Osteoblast (primary cell): Measurements from ENCODE around the gene UBXN4. TPM values are rescaled to one million over a fixed set of nuclear protein-coding genes. Genes with fewer than 3 reads are reported as not detected.

Experiments used
- DNase-seq: peaks from one replicate; pipeline ENCODE4 v3.0.0; 2011; ENCODE audit warnings: low spot score, mixed read lengths; ENCODE audit not compliant: insufficient read length; ENCODE audit errors: missing footprints
- H2AFZ ChIP-seq: 2 replicates; pipeline ENCODE4 v1.6.0; 2011; ENCODE audit warnings: mild to moderate bottlenecking, low read length
- H3K27ac ChIP-seq: 2 replicates; pipeline ENCODE4 v1.5.1; 2011; ENCODE audit warnings: mild to moderate bottlenecking, low read depth, low read length, moderate library complexity
- H3K27me3 ChIP-seq: 2 replicates; pipeline ENCODE4 v1.6.0; 2012; ENCODE audit warnings: mild to moderate bottlenecking, control low read depth, inconsistent platforms, low read length, moderate library complexity; ENCODE audit not compliant: insufficient read depth
- H3K36me3 ChIP-seq: 2 replicates; pipeline ENCODE4 v1.5.1; 2011; ENCODE audit warnings: mild to moderate bottlenecking, low read length, control low read depth, moderate library complexity; ENCODE audit not compliant: insufficient read depth
- H3K4me1 ChIP-seq: 2 replicates; pipeline ENCODE4 v1.5.1; 2011; ENCODE audit warnings: mild to moderate bottlenecking, low read length, control low read depth, moderate library complexity; ENCODE audit not compliant: insufficient read depth
- H3K4me2 ChIP-seq: 2 replicates; pipeline ENCODE4 v1.6.0; 2011; ENCODE audit warnings: mild to moderate bottlenecking, low read length; ENCODE audit not compliant: insufficient read depth
- H3K4me3 ChIP-seq: fragments of 200-600 bp; sonication (generic); 3 replicates; pipeline ENCODE4 v1.5.1; 2012; ENCODE audit warnings: mild to moderate bottlenecking, low read length, inconsistent platforms; ENCODE audit not compliant: insufficient read depth
- H3K79me2 ChIP-seq: 2 replicates; pipeline ENCODE4 v1.6.0; 2012; ENCODE audit warnings: mild to moderate bottlenecking, low read length, control low read depth, inconsistent platforms; ENCODE audit not compliant: insufficient read depth
- H3K9me3 ChIP-seq: 2 replicates; pipeline ENCODE4 v1.5.1; 2011; ENCODE audit warnings: low read depth, low read length, control low read depth
- H4K20me1 ChIP-seq: 2 replicates; pipeline ENCODE4 v1.6.0; 2012; ENCODE audit warnings: mild to moderate bottlenecking, low read length, control low read depth; ENCODE audit not compliant: insufficient read depth
- CTCF ChIP-seq: IDR thresholded peaks from 2 replicates; pipeline ENCODE4 v1.5.1; 2011; ENCODE audit warnings: mild to moderate bottlenecking, low read depth, low read length, moderate library complexity; ENCODE audit errors: extremely low read depth
- total RNA-seq: library from RNA; depleted of rRNA; stranded (reverse); fragments of >200 nt; gene quantifications from 2 replicates; pipeline ENCODE4 v1.2.3, GENCODE V29; 2012

The UBXN4 gene
- total RNA-seq, 1 donor = 75.6 TPM

GRCh38 chr2:135773917-135774316 is 32.3 kb downstream of the UBXN4 start:
- Histone ChIP-seq H3K36me3 (peaks cover 80% of the 10 kb centered on the region), H3K4me1 (peaks cover 4% of the 10 kb centered on the region), H3K4me3 (no peak overlapping the region), H3K9me3 (no peaks in the 10 kb centered on the region), H3K27me3 (no peaks in the 10 kb centered on the region), H3K27ac (peak overlapping the region; percentile 3), H2AFZ (no peak overlapping the region), H3K79me2 (peaks cover 6% of the 10 kb centered on the region), H3K4me2 (no peak overlapping the region), H4K20me1 (no peaks in the 10 kb centered on the region)
- DNase-seq = peak; percentile 88
- no peak for TF ChIP-seq CTCF

GRCh38 chr2:135775420-135775819 is 33.8 kb downstream of the UBXN4 start:
- DNase-seq = no peak
- no peak overlapping the region for H2AFZ ChIP-seq

GRCh38 chr2:135776367-135776766 is 34.7 kb downstream of the UBXN4 start:
- no peaks in the 10 kb centered on the region for H4K20me1 ChIP-seq

More at GRCh38 chr2:135775420-135775819, 33.8 kb downstream of the UBXN4 start:
- Histone ChIP-seq H3K27ac (no peak overlapping the region), H4K20me1 (no peaks in the 10 kb centered on the region), H3K4me2 (no peak overlapping the region), H3K9me3 (no peaks in the 10 kb centered on the region), H3K79me2 (peaks cover 4% of the 10 kb centered on the region), H3K27me3 (no peaks in the 10 kb centered on the region), H3K36me3 (peaks cover 76% of the 10 kb centered on the region), H3K4me3 (no peak overlapping the region), H3K4me1 (peaks cover 4% of the 10 kb centered on the region)
- TF ChIP-seq CTCF = no peak

GRCh38 chr2:135782231-135782630 is 40.6 kb downstream of the UBXN4 start:
- TF ChIP-seq CTCF = no peak
- peaks cover 5% of the 10 kb centered on the region for H3K4me1 ChIP-seq
- no peak overlapping the region for H3K4me3 ChIP-seq
- H3K79me2 ChIP-seq = no peaks in the 10 kb centered on the region
- no peaks in the 10 kb centered on the region for H3K9me3 ChIP-seq
- H3K36me3 ChIP-seq = peaks cover 69% of the 10 kb centered on the region
- DNase-seq = no peak
- no peak overlapping the region for H3K27ac ChIP-seq
- H3K4me2 ChIP-seq = no peak overlapping the region
- no peaks in the 10 kb centered on the region for H4K20me1 ChIP-seq
- no peaks in the 10 kb centered on the region for H3K27me3 ChIP-seq
- no peak overlapping the region for H2AFZ ChIP-seq

More at GRCh38 chr2:135776367-135776766, 34.7 kb downstream of the UBXN4 start:
- Histone ChIP-seq H3K4me2 (no peak overlapping the region), H3K4me1 (peaks cover 4% of the 10 kb centered on the region), H3K27me3 (no peaks in the 10 kb centered on the region), H3K36me3 (peaks cover 76% of the 10 kb centered on the region), H3K79me2 (no peaks in the 10 kb centered on the region), H3K4me3 (no peak overlapping the region), H2AFZ (no peak overlapping the region), H3K27ac (no peak overlapping the region), H3K9me3 (no peaks in the 10 kb centered on the region)
- TF ChIP-seq CTCF = no peak
- DNase-seq = no peak
